Right cardiac atrium (tissue), 5 donors: ENCODE results near the gene IL37. TPM values are rescaled to one million over a fixed set of nuclear protein-coding genes. Genes with fewer than 3 reads are reported as not detected.

Experiments used
- ATAC-seq, 2 donors: fragments of 200-7000 bp; cut with Tn5 transposase; one replicate each; pipeline versions ENCODE4 v1.8.0 to v1.9.1; 2020; ENCODE audit warnings: moderate library complexity in 2 of 2, mild to moderate bottlenecking in 1 of 2
- DNase-seq, 3 donors: peaks; one replicate each; pipeline ENCODE4 v3.0.0-alpha.2; 2020
- H3K27ac ChIP-seq: one replicate; pipeline ENCODE4 v1.5.1; 2013; ENCODE audit warnings: mild to moderate bottlenecking, low read length, control low read depth, moderate library complexity
- H3K27me3 ChIP-seq: one replicate; pipeline ENCODE4 v1.6.1; 2013; ENCODE audit not compliant: control insufficient read depth, insufficient read depth
- H3K4me1 ChIP-seq: one replicate; pipeline ENCODE4 v1.6.1; 2013; ENCODE audit warnings: low read length; ENCODE audit not compliant: control insufficient read depth, insufficient read depth
- H3K4me3 ChIP-seq: one replicate; pipeline ENCODE4 v1.5.1; 2013; ENCODE audit warnings: low read length, control low read depth
- H3K9me3 ChIP-seq: one replicate; pipeline ENCODE4 v1.6.1; 2013; ENCODE audit warnings: low read length; ENCODE audit not compliant: control insufficient read depth
- WGBS: extraction: QIAGEN DNeasy Blood & Tissue Kit; methylation state at CpG from one replicate; pipeline ENCODE4 v1.1.7; 2013; 5-methylcytosine and 5-hydroxymethylcytosine counted together
- intact Hi-C, 4 donors: fragments of 100-400 bp; cut with DNase I; formaldehyde crosslinking; loops; one replicate each; pipeline versions ENCODE4 v1.11.0 to v1.14.0; 2022 to 2023
- polyA plus RNA-seq: library from polyadenylated mRNA; stranded (reverse); fragments of 200-250 nt; gene quantifications from one replicate; pipeline ENCODE4 v1.2.3, GENCODE V29; 2013
- total RNA-seq, 4 donors: library from RNA; stranded (reverse); fragmentation: NEBNext Ultra II Directional; extraction: Animal tissue kit (Norgen Biotek cat#: 25700); gene quantifications; one replicate each; pipeline ENCODE4 v1.2.1, GENCODE V29; 2021
- donor health status: healthy with polysubstance abuse.
- donor health status: DM: no; HTN: yes; CAD: no.
- donor health status: DM: no; HTN: no; CAD: no.
- donor health status: DM: no; HTN: yes; CAD: no; lungs with severe emphysema.
- donor health status: DM: yes; HTN: yes; CAD: no.

The IL37 gene
- total and polyA plus RNA-seq, 5 donors: not detected

DNA sequence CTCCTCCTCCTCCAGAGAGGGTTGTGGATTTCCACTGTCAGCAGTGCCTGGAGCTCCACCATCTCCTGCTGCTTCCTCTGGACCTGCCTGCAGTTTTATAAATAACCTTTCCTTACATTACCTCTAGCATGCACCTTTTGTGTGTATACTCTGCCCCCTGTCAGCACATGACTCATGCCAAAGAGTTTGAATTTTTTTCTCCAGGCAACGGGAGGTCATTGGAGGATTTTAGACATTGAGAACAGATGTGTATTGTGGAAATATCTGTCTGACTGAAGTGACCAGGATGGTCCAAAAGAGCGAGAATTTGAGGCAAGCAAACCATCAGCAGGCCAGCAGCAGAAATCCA, 31.7 kb downstream of the IL37 start:
- Histone ChIP-seq H3K27me3 (no peaks in the 10 kb centered on the region), H3K9me3 (peaks cover 3% of the 10 kb centered on the region), H3K4me3 (no peak overlapping the region), H3K27ac (no peak overlapping the region), H3K4me1 (no peaks in the 10 kb centered on the region)
- ATAC-seq (no peak), DNase-seq (no peak)
- 57% methylated on average over 2 of the region's 2 CpGs for WGBS
- intact Hi-C loops: loop anchor here in 3 of 4 donors (5.0 kb wide), 1 partner anchor 195 kb away; no protein-coding TSS in a partner anchor

DNA sequence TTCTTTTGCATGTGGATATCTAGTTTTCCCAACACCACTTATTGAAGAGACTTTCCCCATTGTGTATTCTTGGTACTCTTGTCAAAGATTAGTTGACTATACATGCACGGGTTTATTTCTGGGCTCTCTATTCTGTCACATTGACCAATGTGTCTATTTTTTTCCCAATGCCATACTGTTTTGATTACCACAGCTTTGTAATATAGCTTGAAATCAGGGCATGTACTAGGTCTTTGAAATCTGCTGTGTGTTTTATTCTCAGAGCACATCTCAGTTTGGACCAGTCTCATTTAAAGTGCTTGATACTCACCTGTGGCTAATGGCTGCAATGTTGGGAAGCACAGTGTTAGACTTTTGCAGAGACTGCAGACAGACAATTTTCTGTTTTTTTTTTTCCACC, 34.0 kb downstream of the IL37 start:
- no peak overlapping the region for H3K27ac ChIP-seq
- intact Hi-C loops: loop anchor here in 3 of 4 donors (5.0 kb wide), 1 partner anchor 198 kb away; no protein-coding TSS in a partner anchor
- 91% methylated on average over 1 of the region's 1 CpG for WGBS
- no peaks in the 10 kb centered on the region for H3K27me3 ChIP-seq
- no peak for ATAC-seq
- H3K9me3 ChIP-seq: peaks cover 3% of the 10 kb centered on the region
- no peak overlapping the region for H3K4me3 ChIP-seq
- no peak for DNase-seq
- H3K4me1 ChIP-seq: no peaks in the 10 kb centered on the region

DNA sequence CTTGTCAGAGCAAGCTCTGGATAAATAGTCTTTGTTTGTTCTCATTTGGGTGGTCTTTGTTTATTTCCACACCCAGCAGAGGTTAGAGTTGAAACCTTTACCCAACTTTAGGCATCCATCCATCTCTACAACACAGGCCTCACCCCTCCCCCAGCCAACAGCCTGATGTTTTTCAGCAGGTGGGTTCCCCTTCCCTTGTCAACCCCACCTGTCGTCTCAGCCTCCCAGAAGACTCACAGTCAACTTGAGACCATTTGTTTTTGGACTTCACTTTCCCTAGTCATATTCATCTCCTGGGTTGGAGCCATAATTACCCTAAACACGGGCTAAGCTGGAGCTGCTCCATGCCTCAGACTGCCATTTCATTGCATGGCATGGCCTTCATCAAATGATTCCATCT, 35.1 kb downstream of the IL37 start:
- Histone ChIP-seq H3K27me3 (no peaks in the 10 kb centered on the region), H3K9me3 (peaks cover 3% of the 10 kb centered on the region), H3K4me3 (no peak overlapping the region), H3K27ac (no peak overlapping the region), H3K4me1 (no peaks in the 10 kb centered on the region)
- DNase-seq (no peak), ATAC-seq (no peak)
- 75% methylated on average over 2 of the region's 2 CpGs for WGBS
- intact Hi-C loops: no loop called here

DNA sequence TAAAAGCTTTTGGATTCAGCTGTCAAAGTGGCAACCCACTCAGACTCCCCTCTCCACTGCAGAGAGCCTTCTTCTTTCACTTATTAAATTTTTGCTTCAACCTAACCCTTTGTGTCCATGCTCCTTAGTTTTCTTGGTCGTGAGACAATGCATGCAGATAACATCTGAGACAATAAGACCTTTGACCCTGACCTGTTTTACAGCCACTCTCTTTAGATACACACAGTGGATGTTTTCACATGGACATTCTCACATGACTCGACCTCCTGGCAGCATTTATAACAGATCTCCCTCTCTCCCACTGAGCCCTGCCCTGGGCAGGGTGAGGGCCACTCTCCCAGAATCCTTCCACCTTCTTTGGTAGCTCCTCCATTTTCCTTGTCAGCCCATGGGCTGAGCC, 36.4 kb downstream of the IL37 start:
- Histone ChIP-seq H3K9me3 (peaks cover 3% of the 10 kb centered on the region), H3K27me3 (no peaks in the 10 kb centered on the region), H3K27ac (no peak overlapping the region), H3K4me1 (no peaks in the 10 kb centered on the region), H3K4me3 (no peak overlapping the region)
- no peak for DNase-seq
- WGBS: 42% methylated on average over 2 of the region's 2 CpGs
- ATAC-seq: no peak
- intact Hi-C loops: no loop called here

DNA sequence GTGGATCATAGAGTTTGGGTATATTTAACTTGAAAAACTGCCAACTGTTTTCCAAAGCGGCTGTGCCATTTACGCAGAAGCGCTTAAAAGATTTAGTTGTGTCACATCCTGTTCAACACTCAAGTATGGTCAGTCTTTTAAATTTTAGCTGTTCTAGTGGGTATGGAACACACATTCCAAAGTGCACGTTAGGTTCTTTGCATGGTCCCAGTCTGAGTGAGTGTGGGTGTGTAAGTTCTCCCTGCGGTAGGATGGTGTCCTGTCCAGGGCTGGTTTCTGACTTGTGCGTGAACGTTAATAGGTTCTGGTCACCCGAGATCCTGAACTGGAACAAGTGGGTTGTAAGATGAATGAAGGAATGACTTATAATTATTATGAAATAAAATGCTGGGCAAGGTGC, 38.5 kb downstream of the IL37 start:
- Histone ChIP-seq H3K9me3 (peaks cover 3% of the 10 kb centered on the region), H3K4me3 (no peak overlapping the region), H3K27me3 (no peaks in the 10 kb centered on the region), H3K4me1 (no peaks in the 10 kb centered on the region), H3K27ac (no peak overlapping the region)
- ATAC-seq: no peak
- DNase-seq: no peak
- intact Hi-C loops: no loop called here
- 87% methylated on average over 8 of the region's 8 CpGs for WGBS

DNA sequence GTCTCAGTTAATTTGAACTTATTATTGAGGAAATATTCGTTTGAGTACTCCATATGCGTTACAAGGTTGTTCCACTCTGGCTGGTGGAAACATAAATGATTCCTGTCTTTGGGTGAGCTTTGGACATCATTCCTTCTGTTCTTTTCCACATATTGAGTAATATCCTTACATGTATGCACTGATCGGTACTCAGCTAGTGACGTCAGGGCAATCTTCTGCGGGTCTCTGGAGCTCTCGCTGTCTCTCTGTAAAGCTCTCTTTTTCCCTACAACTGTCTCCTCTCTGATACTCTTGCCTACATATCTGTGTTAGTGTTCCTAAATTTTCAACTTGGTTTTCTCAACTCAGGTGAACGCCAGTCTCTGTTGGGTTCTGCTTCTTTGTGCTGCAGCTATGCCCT, 43.4 kb downstream of the IL37 start:
- WGBS: 90% methylated on average over 7 of the region's 7 CpGs
- Histone ChIP-seq H3K27ac (no peak overlapping the region), H3K4me3 (no peak overlapping the region), H3K9me3 (no peaks in the 10 kb centered on the region), H3K4me1 (no peaks in the 10 kb centered on the region), H3K27me3 (no peaks in the 10 kb centered on the region)
- no peak for ATAC-seq
- intact Hi-C loops: no loop called here
- no peak for DNase-seq

DNA sequence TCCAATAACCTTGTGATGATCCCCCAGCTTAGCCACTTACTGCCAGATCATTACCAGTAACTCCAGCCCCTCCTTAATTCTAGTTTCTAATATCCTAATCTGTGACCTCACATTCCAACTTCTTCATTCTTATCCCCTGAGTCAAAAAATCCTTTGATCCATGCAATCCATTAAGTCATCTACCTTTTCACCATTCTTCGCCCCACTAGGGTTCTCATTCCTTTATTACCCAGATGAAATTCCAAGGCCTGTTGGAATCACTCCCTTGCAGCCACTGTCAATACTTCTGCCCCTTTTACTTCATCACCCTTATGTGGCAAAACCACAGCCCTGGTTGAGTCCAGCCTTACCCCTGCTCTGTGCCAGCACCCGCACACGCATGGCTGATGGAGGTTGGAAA, 46.5 kb downstream of the IL37 start:
- Histone ChIP-seq H3K9me3 (no peaks in the 10 kb centered on the region), H3K27me3 (no peaks in the 10 kb centered on the region), H3K4me3 (no peak overlapping the region), H3K4me1 (no peaks in the 10 kb centered on the region), H3K27ac (no peak overlapping the region)
- WGBS: 95% methylated on average over 3 of the region's 3 CpGs
- DNase-seq (no peak), ATAC-seq (no peak)
- intact Hi-C loops: loop anchor here in 1 of 4 donors (5.0 kb wide), 1 partner anchor 210 kb away; no protein-coding TSS in a partner anchor

DNA sequence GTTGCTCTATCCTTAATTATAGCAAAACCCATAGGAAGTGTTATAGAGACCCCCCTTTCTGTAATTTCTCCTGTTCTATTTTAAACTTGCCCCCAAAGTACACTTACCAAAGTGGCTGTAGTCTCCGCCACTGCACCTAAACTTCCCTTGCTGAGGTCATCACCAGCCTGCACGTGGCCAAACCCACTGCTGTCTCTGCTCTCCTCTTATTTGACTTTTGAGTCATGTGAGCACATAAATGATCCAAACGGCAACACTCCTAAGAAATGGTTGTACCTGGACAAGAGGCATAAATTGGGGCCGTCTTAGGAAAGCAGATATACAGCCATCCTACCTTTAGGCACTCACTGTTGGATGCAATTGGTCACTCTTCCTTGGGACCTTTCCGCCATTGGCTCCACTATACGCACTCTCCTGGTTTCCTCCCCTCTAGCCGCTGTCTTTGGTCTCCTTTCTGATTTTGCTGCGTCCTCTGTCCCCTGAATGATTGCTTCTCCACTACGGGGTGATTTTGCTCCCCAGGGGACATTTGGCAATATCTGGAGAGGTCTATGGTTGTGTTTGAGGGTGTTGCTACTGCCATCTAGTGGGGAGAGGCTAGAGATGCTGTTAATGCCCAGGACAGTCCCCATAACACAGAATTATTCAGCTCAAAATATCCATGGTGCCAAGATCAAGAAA, 47.6 kb downstream of the IL37 start:
- Histone ChIP-seq H3K4me3 (no peak overlapping the region), H3K9me3 (no peaks in the 10 kb centered on the region), H3K4me1 (no peaks in the 10 kb centered on the region), H3K27ac (no peak overlapping the region), H3K27me3 (no peaks in the 10 kb centered on the region)
- intact Hi-C loops: loop anchor here in 1 of 4 donors (5.0 kb wide), 1 partner anchor 211 kb away; no protein-coding TSS in a partner anchor
- DNase-seq: peak in 1 of 3 donors; percentile 16
- WGBS: 49% methylated on average over 9 of the region's 9 CpGs
- ATAC-seq: peak; percentile 69 to 82

DNA sequence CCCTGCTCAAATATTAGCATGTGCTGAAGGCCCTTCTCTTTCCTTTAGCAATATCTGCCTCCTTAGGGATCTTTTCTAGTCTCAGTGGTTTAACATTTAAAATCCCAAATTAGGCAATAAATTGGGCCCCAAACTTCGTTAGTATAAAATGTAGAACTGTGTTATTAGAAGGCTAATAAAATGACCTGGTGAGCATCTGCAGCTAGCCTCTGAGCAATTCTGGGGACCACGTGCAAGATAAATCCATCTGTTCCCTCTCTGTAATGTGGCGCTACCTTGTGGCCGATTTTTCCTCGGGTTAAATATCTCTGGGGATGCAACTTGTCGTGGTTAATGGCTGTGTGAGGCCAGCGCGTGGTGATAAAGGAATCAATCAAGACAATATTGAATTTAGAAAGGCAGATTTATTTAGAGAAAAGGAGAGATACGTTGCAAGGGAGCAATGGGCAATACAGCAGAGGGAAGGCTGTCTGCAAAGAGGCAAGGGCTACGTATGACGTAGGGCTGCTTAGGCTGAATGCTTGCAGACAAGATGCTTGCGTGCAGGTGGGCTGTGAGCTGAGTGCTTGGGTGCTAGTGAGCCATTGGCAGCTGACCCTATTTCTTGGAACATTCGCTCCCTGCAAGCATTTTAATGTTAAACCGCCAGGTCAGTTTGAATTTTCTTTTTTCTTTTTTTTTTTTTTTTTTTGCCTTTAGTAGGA, 48.3 kb downstream of the IL37 start:
- intact Hi-C loops: loop anchor here in 1 of 4 donors (5.0 kb wide), 1 partner anchor 212 kb away; no protein-coding TSS in a partner anchor

DNA sequence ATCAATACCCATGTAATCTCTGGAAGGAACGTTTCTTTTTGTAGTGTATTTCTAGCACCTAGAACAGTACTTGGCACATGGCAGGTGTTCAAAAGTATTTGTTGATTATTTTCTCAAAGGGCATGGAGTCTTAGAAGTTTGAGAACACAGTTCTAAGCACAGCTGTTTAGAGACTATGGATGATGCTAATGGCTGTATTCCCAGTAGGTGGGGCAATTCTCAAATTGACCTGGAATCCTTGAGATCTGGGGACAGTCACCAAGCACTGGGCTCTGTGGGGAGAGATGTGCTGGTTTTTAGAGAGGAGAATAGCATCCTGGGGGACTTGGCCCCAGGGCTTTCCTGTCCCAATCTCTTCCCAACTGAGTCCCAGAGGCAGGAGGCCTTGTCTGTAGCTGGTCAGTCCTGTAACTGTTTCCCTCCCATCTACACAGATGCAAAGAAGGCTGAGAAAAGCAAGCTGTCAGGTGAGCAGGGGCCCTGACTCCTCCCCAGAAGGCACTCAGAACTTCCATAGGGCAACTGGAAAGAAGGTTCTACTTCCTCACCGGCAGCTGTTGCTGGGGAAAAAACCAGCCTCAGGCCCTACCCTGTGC, 49.4 kb downstream of the IL37 start:
- Histone ChIP-seq H3K9me3 (no peaks in the 10 kb centered on the region), H3K27ac (no peak overlapping the region), H3K4me3 (no peak overlapping the region), H3K4me1 (no peaks in the 10 kb centered on the region), H3K27me3 (no peaks in the 10 kb centered on the region)
- DNase-seq (no peak), ATAC-seq (no peak)
- 62% methylated on average over 2 of the region's 2 CpGs for WGBS
- intact Hi-C loops: no loop called here

More for the DNA sequence above, 48.3 kb downstream of the IL37 start:
- Histone ChIP-seq H3K9me3 (no peaks in the 10 kb centered on the region), H3K27me3 (no peaks in the 10 kb centered on the region), H3K4me3 (no peak overlapping the region), H3K27ac (no peak overlapping the region), H3K4me1 (no peaks in the 10 kb centered on the region)
- DNase-seq: no peak
- WGBS: 68% methylated on average over 14 of the region's 14 CpGs
- no peak for ATAC-seq
